Measurements from ENCODE around the gene LHPP.
A peak's percentile ranks its signal among the peaks of the same experiment; 100 is the strongest.

LHPP gene

GRCh38 chr10:124521429-124521871 lies 59.8 kb downstream of the LHPP start:
- no peak for DNase-seq (ENCODE audit: low read depth in 2 of 2)

- no peak for DNase-seq (ENCODE audit: low read depth in 2 of 2)
These were observed 60.7 kb downstream of the LHPP start for GRCh38 chr10:124522131-124522932.

- no peak for DNase-seq (ENCODE audit: low read depth in 2 of 2)
These were observed 61.6 kb downstream of the LHPP start for GRCh38 chr10:124522933-124523871.

- no peak for DNase-seq (ENCODE audit: low read depth in 2 of 2)
These were observed 62.3 kb downstream of the LHPP start for GRCh38 chr10:124523901-124524300.

GRCh38 chr10:124524991-124525653 lies 63.5 kb downstream of the LHPP start:
- no peak for DNase-seq (ENCODE audit: low read depth in 2 of 2)

GRCh38 chr10:124525751-124526600 lies 64.4 kb downstream of the LHPP start:
- no peak for DNase-seq (ENCODE audit: low read depth in 2 of 2)

GRCh38 chr10:124526621-124527267 lies 65.1 kb downstream of the LHPP start:
- DNase-seq (ENCODE audit: low read depth in 2 of 2), result no peak

- no peak for DNase-seq (ENCODE audit: low read depth in 2 of 2)
These were observed 66.3 kb downstream of the LHPP start for GRCh38 chr10:124527874-124528395.

GRCh38 chr10:124529661-124530214 lies 68.1 kb downstream of the LHPP start:
- DNase-seq (ENCODE audit: low read depth in 2 of 2), result no peak

- DNase-seq (ENCODE audit: low read depth in 2 of 2), result peak; percentile 74 to 76
These were observed 68.6 kb downstream of the LHPP start for GRCh38 chr10:124530215-124530665.

GRCh38 chr10:124530816-124531215 lies 69.2 kb downstream of the LHPP start:
- no peak for DNase-seq (ENCODE audit: low read depth in 2 of 2)

GRCh38 chr10:124532106-124532641 lies 70.6 kb downstream of the LHPP start:
- DNase-seq (ENCODE audit: low read depth in 2 of 2), result no peak

- DNase-seq (ENCODE audit: low read depth in 2 of 2), result no peak
These were observed 71.2 kb downstream of the LHPP start for GRCh38 chr10:124532788-124533187.

GRCh38 chr10:124533266-124533665 lies 71.6 kb downstream of the LHPP start:
- no peak for DNase-seq (ENCODE audit: low read depth in 2 of 2)

- no peak for DNase-seq (ENCODE audit: low read depth in 2 of 2)
These were observed 72.7 kb downstream of the LHPP start for GRCh38 chr10:124534231-124534798.

- DNase-seq (ENCODE audit: low read depth in 2 of 2), result no peak
These were observed 73.4 kb downstream of the LHPP start for GRCh38 chr10:124534826-124535601.

GRCh38 chr10:124535731-124536495 lies 74.3 kb downstream of the LHPP start:
- DNase-seq (ENCODE audit: low read depth in 2 of 2), result no peak
